ENCODE data around the gene MED6.

MED6 gene

DNA sequence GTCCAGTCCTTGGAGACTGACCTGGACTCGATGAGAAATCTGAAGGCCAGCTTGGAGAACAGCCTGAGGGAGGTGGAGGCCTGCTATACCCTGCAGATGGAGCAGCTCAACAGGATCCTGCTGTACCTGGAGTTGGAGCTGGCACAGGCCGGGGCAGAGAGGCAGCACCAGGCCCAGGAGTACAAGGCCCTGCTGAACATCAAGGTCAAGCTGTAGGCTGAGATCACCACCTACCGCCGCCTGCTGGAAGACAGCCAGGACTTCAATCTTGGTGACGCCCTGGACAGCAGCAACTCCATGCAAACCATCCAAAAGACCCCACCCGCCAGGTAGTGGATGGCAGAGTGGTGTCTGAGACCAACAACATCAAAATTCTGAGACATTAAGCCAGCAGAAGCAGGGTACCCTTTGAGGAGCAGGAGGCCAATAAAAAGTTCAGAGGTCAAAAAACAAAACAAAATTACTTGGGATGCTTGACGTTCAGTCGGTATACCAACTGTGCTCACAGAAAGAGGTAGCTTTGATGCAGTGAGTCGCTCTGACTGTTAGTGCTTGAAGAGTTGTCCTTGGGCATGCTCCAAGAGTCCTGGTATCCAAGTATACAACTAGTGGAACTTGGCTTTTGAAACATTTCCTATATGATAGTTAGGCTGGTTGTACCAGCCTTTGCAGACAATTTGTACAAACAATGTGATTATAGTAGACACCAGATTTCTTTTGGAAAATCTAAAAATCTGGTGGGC, 4.8 kb downstream of the MED6 start:
- peak; percentile 7 for DNase-seq

DNA sequence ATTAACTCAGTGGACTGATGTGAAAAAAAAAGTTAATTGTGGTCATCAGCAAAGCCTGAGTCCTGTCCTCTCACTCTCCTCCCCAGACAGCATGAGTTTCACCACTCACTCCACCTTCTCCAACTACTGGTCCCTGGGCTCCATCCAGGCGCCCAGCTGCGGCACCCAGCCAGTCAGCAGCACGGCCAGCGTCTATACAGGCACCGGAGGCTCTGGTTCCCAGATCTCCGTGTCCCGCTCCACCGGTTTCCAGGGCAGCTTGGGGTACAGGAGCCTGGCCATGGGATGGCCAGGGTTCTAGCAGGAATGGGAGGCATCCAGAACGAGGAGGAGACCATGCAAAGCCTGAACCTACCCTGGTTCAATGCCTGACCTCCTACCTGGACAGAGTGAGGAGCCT, 6.0 kb downstream of the MED6 start:
- no peak for DNase-seq

- no peak for DNase-seq
These were observed 15.2 kb downstream of the MED6 start for GRCh38 chr14:70585231-70585630.

- DNase-seq: no peak
These were observed 23.6 kb downstream of the MED6 start for GRCh38 chr14:70576891-70577290.

DNA sequence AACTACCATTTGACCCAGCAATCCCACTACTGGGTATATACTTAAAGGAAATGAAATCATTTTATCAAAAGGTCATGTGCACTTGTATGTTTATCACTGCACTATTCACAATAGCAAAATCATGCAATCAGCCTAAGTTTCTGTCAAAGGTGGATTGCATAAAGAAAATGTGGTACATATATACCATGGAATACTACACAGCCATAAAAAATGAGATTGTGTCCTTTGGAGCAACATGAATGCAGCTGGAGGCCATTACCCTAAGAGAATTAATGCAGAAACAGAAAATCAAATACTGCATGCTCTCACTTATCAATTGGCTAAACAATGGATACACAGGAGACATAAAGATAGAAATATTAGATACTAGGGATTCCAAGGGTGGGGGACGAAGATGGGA, 27.4 kb downstream of the MED6 start:
- no peak for DNase-seq

DNA sequence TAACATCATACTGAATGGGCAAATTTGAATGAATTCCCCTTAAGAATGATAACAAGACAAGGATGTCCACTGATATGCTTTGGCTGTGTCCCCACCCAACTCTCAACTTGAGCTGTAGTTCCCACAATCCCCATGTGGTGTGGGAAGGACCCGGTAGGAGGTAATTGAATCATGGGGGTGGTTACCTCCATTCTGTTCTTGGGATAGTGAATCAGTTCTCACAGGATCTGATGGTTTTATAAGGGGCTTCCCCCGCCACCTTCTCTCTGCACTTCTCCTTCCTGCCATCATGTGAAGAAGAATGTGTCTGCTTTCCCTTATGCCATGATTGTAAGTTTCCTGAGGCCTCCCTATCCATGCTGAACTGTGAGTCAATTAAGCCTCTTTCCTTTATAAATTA, 29.3 kb downstream of the MED6 start:
- DNase-seq: no peak

- DNase-seq: peak; percentile 30
These were observed 32.7 kb downstream of the MED6 start for GRCh38 chr14:70567791-70568190.

DNA sequence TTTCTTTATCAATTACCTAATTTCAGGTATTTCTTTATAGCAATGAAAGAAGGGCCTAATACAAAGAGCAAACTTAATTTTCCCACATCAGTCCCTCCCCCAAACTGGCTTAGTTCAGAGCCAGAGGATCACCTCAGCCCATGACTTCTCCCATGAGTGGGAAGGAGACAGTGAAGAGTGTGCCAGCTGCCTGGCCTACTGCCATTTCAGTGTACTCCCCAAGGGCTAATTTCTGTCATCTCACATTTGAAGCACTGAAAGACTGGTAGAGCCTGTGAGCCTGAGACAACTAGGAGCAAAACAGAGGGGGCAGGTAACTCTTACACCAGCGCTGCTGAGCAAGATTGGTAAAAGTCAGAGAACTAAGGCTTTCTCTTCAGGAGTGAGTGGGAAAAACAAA, 36.6 kb downstream of the MED6 start:
- DNase-seq: no peak

DNA sequence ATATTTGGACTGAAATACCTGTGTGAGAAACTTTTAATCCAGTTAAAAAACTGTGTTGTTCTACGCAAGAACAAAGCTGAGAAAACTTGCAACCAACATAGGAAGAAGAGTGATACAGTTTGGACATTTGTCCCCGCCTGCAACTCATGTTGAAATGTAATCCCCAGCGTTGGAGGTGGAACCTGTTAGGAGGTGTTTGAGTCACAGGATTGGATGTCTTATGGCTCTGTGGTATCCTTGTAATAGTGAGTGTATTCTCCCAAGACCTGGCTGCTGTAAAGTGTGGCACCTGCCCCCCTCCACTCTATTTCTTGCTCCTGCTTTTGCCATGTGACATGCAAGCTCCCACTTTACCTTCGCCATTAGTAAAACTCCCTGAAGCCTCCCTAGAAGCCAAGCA, 37.0 kb downstream of the MED6 start:
- no peak for DNase-seq

DNA sequence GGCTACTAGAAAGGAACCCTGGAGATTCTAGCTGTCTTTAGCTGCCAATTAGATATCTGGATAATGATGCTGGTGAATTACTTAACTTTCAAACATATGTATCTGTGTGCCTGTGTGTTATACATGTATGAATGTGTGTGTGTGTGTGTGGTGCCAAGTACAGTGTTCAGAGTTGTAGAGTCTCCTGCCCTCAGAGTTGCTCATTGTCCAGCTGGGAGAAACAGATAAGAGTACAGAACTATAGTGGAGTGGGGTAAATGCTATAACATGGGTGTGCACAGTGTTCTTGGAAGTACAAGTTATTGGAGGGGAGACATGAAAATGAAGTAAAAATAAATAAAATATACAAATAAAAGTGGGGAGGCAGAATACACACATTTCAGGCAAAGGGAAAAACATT, 42.1 kb downstream of the MED6 start:
- DNase-seq: no peak

DNA sequence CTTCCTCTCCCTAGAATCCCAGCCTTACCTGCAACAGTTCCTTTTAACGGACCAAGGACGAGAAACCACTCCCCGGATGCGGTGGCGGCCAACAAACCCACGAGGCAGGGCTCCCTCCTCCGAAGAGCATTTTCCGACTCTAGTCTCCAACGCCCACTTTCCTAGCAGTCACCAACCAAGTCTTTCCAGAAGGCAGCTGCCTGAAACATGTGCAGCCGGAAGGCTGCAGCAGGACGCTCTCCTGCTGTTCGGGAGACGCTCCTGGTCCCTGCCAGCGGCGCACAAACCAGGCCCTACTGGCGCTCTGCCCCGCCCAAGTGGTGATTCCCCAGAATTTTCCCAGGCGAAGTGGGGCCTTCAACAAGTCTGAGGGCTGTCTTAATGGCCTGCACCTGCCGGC, 44.6 kb downstream of the MED6 start:
- DNase-seq: no peak

GRCh38 chr14:70538087-70538486, 62.4 kb downstream of the MED6 start:
- DNase-seq: no peak

GRCh38 chr14:70536830-70537229, 63.6 kb downstream of the MED6 start:
- no peak for DNase-seq

DNA sequence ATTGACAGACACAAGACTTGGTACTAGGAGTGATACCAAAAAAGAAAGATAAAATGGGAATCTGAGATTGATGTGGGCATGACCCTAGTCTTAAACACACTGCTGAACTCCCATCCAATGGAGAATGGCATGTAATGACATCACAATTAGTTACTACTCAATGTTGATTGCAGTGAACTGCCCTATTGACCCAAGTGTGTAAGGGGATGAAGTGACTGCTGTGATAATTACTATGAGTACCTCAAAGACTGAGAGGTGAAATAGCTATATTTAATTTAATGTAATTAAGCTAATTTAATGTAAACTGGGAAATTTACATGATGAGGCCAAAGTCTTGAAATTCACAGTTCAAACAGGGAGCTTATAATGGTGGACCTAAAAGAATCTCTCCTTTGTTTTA, 65.6 kb downstream of the MED6 start, which contains the start of gene ADAM20:
TSS of gene ADAM20 (minus strand) at position 101 of the 400 bp plus-strand sequence. CDS start 10,247 bp downstream, outside the sequence.
- no peak for DNase-seq
